SK-N-SH treated with all-trans-retinoic acid at 6 μM for 48 hours (cell line): Measurements from ENCODE around the gene SLC35G4.
"Not testable (repeated sequence)": the region's sequence is repeated elsewhere in the genome, so short reads cannot be mapped to it uniquely, and the experiment has no call there.

Experiments
- ARNTL ChIP-seq: fragments of 450-650 bp; formaldehyde crosslinking; IDR thresholded peaks from 2 replicates; pipeline ENCODE4 v1.5.0; 2020; ENCODE audit warnings: low read depth, mild to moderate bottlenecking, moderate library complexity, borderline replicate concordance
- CSDC2 ChIP-seq: fragments of 250-450 bp; sonication (Bioruptor Pico); IDR thresholded peaks from 2 replicates; pipeline ENCODE4 v1.5.0; 2020; ENCODE audit warnings: mild to moderate bottlenecking, moderate library complexity
- RARB ChIP-seq: fragments of 250-450 bp; sonication (Bioruptor Pico); IDR thresholded peaks from 2 replicates; pipeline ENCODE4 v1.8.0; 2021; ENCODE audit warnings: mild to moderate bottlenecking, moderate library complexity
- ZFP3 ChIP-seq: fragments of 250-450 bp; sonication (Bioruptor Pico); IDR thresholded peaks from 2 replicates; pipeline ENCODE4 v1.5.0; 2020; ENCODE audit warnings: mild to moderate bottlenecking, moderate library complexity
- ZNF70 ChIP-seq: fragments of 450-650 bp; formaldehyde crosslinking; IDR thresholded peaks from 2 replicates; pipeline ENCODE4 v1.5.0; 2020; ENCODE audit warnings: mild to moderate bottlenecking, moderate library complexity

GRCh38 chr18:11608618-11609017 is 778 bp upstream of the SLC35G4 start:
- TF ChIP-seq ZFP3 (CRISPR knock-in tag); RARB (CRISPR knock-in tag); CSDC2; ARNTL; ZNF70 (CRISPR knock-in tag): not testable (repeated sequence)
